Nephron (organoid): ENCODE data around the gene RELN.

Source experiments
- H3K27ac Mint-ChIP-seq, 3 experiments: 2 replicates each; pipeline ENCODE4 v1.8.0; 2020; ENCODE audit warnings: mixed read lengths in 3 of 3, mild to moderate bottlenecking in 2 of 3, moderate library complexity in 1 of 3
- H3K27me3 Mint-ChIP-seq: 2 replicates; pipeline ENCODE4 v1.8.0; 2021; ENCODE audit warnings: low read depth, mild to moderate bottlenecking, moderate library complexity, mixed read lengths
- H3K36me3 Mint-ChIP-seq: 2 replicates; pipeline ENCODE4 v1.8.0; 2020; ENCODE audit warnings: low read depth, mixed read lengths
- H3K4me1 Mint-ChIP-seq: 2 replicates; pipeline ENCODE4 v1.8.0; 2020; ENCODE audit warnings: mixed read lengths
- H3K4me3 Mint-ChIP-seq, 3 experiments: 2 replicates each; pipeline ENCODE4 v1.8.0; 2020; ENCODE audit warnings: mild to moderate bottlenecking in 3 of 3, mixed read lengths in 3 of 3, moderate library complexity in 2 of 3
- H3K9me3 Mint-ChIP-seq: 2 replicates; pipeline ENCODE4 v1.8.0; 2020; ENCODE audit warnings: mixed read lengths
- TF ChIP-seq, protein P1 (sequence below), 3 experiments: fragments of 200-600 bp; sonication (generic); IDR thresholded peaks; one replicate each; pipeline ENCODE4 v1.5.0; 2021; ENCODE audit warnings: antibody characterized with exemption in 3 of 3; ENCODE audit not compliant: unreplicated experiment in 3 of 3

RELN gene

GRCh38 chr7:103423467-103424179 lies 565.8 kb downstream of the RELN start:
- Mint-ChIP-seq H3K27ac (no peak overlapping the region), H3K9me3 (no peaks in the 10 kb centered on the region), H3K4me3 (no peak overlapping the region), H3K27me3 (no peaks in the 10 kb centered on the region), H3K4me1 (no peaks in the 10 kb centered on the region), H3K36me3 (no peaks in the 10 kb centered on the region)
- TF ChIP-seq, protein P1, sequence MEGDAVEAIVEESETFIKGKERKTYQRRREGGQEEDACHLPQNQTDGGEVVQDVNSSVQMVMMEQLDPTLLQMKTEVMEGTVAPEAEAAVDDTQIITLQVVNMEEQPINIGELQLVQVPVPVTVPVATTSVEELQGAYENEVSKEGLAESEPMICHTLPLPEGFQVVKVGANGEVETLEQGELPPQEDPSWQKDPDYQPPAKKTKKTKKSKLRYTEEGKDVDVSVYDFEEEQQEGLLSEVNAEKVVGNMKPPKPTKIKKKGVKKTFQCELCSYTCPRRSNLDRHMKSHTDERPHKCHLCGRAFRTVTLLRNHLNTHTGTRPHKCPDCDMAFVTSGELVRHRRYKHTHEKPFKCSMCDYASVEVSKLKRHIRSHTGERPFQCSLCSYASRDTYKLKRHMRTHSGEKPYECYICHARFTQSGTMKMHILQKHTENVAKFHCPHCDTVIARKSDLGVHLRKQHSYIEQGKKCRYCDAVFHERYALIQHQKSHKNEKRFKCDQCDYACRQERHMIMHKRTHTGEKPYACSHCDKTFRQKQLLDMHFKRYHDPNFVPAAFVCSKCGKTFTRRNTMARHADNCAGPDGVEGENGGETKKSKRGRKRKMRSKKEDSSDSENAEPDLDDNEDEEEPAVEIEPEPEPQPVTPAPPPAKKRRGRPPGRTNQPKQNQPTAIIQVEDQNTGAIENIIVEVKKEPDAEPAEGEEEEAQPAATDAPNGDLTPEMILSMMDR (IDR thresholded peaks at IDR 0.05; ENCODE audit: unreplicated experiment in 3 of 3), result no peak
